ENCODE measurements around the gene TTLL5. TPM values are rescaled to one million over a fixed set of nuclear protein-coding genes. Genes with fewer than 3 reads are reported as not detected.

TTLL5 gene
- total and polyA plus RNA-seq, 2 of the 4 experiments (the other 2 are of a cell fraction) = 11.9 to 16.7 TPM

DNA sequence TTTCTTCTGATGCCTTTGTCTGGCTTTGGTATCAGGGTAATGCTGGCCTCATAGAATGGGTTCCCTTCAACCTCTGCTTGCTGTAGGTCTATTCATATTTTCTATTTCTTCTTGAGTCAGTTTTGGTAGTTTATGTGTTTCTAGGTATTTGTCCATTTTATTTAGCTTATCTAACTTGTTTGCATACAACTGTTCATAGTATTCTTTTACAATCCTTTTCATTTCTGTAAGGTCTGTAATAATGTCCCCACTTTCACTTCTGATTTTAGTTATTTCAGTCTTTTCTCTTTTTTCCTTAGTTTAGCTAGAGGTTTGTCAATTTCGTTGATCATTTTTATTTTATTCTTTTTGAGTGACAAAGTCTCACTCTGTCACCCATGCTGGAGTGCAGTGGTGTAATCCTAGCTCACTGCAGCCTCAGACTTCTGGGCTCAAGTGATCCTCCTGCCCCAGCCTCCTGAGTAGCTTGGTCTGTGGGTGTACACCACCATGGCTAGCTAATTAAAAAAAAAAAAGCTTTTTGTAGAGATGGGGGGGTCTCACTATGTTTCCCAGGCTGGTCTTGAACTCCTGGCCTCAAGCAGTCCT, 11.7 kb downstream of the TTLL5 start:
- H3K9me1 ChIP-seq (ENCODE audit: insufficient read depth, low read length) = no peaks in the 10 kb centered on the region
- no peak overlapping the region for H2AK9ac ChIP-seq (replicated peaks; ENCODE audit: low read depth, low read length, poor library complexity)
- H3K4me2 ChIP-seq (ENCODE audit: low read depth, low read length) = no peak overlapping the region
- H3K36me3 ChIP-seq (ENCODE audit: control insufficient read depth, insufficient read depth, low read length) = peaks cover 8% of the 10 kb centered on the region
- no peak overlapping the region for H2BK5ac ChIP-seq (ENCODE audit: low read depth, low read length, poor library complexity, severe bottlenecking)
- no peak overlapping the region for H4K8ac ChIP-seq (ENCODE audit: low read depth in 2 of 2, low read length in 2 of 2)
- no peak overlapping the region for H4K91ac ChIP-seq (ENCODE audit: insufficient read depth, low read depth, low read length)
- H3K9me3 ChIP-seq (ENCODE audit: control insufficient read depth, insufficient read depth, low read length) = no peaks in the 10 kb centered on the region
- peaks cover 3 to 11% of the 10 kb centered on the region in 2 experiments; a peak in 3 of 4 replicates for H3K79me1 ChIP-seq (ENCODE audit: low read depth in 1 of 2, low read length in 2 of 2)
- H3K4ac ChIP-seq (ENCODE audit: low read depth, low read length) = no peak overlapping the region
- no peak overlapping the region for H3K23ac ChIP-seq (ENCODE audit: low read depth, low read length)
- H3K27me3 ChIP-seq (ENCODE audit: control insufficient read depth, insufficient read depth, low read length) = no peaks in the 10 kb centered on the region
- H4K20me1 ChIP-seq (ENCODE audit: insufficient read depth, low read length) = no peaks in the 10 kb centered on the region
- no peak overlapping the region for H3K14ac ChIP-seq (replicated peaks; ENCODE audit: low read depth, low read length)
- no peak overlapping the region for H2BK20ac ChIP-seq (ENCODE audit: low read depth, low read length)
- CTCF ChIA-PET = no interaction called here
- intact Hi-C loops (cut with micrococcal nuclease) (no loop called here), in situ Hi-C loops (cut with MboI; ENCODE audit: low sequenced_read_pairs) (no loop called here), dilution Hi-C loops (cut with HindIII; ENCODE audit: low sequenced_read_pairs, unreplicated experiment) (no loop called here)
- H3K9ac ChIP-seq (ENCODE audit: low read depth, low read length) = no peak overlapping the region
- no peak overlapping the region for H2AFZ ChIP-seq (replicated peaks; ENCODE audit: low read length, poor library complexity)
- no peak overlapping the region for H2BK120ac ChIP-seq (ENCODE audit: low read depth, low read length)
- no peak overlapping the region for H4K5ac ChIP-seq (ENCODE audit: low read depth, low read length)
- TF ChIP-seq CHD1 (IDR thresholded peaks at IDR 0.05; ENCODE audit: low read depth, low read length) = no peak
- no peak overlapping the region for H2AK5ac ChIP-seq (ENCODE audit: low read depth, low read length)
- no TSS peak for BruUV-seq (replicated peaks)
- WGBS, 2 experiments (ENCODE audit: extremely low coverage in 2 of 2, insufficient read length in 1 of 2) = no CpG with 5 or more reads among the region's 1 CpG
- no peak overlapping the region for H3K4me3 ChIP-seq (ENCODE audit: insufficient read depth, low read depth, low read length)
- no peak for DNase-seq
- no peak for ATAC-seq (ENCODE audit: low read depth)
- no peak overlapping the region for H3K27ac ChIP-seq (ENCODE audit: insufficient read depth, low read length)
- H3K4me1 ChIP-seq (ENCODE audit: control insufficient read depth, insufficient read depth, low read length) = no peaks in the 10 kb centered on the region
- POLR2A ChIA-PET (ENCODE audit: unreplicated experiment) = no interaction called here
- no peak overlapping the region for H3K56ac ChIP-seq (ENCODE audit: extremely low read depth, insufficient read depth, low read length)
- no peak overlapping the region for H3K18ac ChIP-seq (ENCODE audit: low read depth, low read length)
- no peak overlapping the region for H2BK15ac ChIP-seq (ENCODE audit: low read depth, low read length)
